ENCODE measurements around the gene TRPM3.
"Not testable (repeated sequence)": the region's sequence is repeated elsewhere in the genome, so short reads cannot be mapped to it uniquely, and the experiment has no call there.

Gene TRPM3

GRCh38 chr9:70629080-70629685 is 492.2 kb downstream of the TRPM3 start:
- DNase-seq (ENCODE audit: low read depth, low spot score); H3K27ac ChIP-seq: not testable (repeated sequence)

- no peak for DNase-seq (ENCODE audit: low read depth, low spot score)
These were observed 496.3 kb downstream of the TRPM3 start for GRCh38 chr9:70625078-70625477.

GRCh38 chr9:70618784-70619183 is 502.6 kb downstream of the TRPM3 start:
- DNase-seq (ENCODE audit: low read depth, low spot score): no peak
- H3K27ac ChIP-seq: no peak overlapping the region

More at GRCh38 chr9:70625078-70625477, 496.3 kb downstream of the TRPM3 start:
- no peak overlapping the region for H3K27ac ChIP-seq

GRCh38 chr9:70617033-70617828 is 504.2 kb downstream of the TRPM3 start:
- no peak for DNase-seq (ENCODE audit: low read depth, low spot score)
- H3K27ac ChIP-seq: no peak overlapping the region

- no peak overlapping the region for H3K27ac ChIP-seq
- DNase-seq (ENCODE audit: low read depth, low spot score): no peak
These were observed 505.0 kb downstream of the TRPM3 start for GRCh38 chr9:70616228-70616990.

GRCh38 chr9:70615464-70616138 is 505.8 kb downstream of the TRPM3 start:
- no peak for DNase-seq (ENCODE audit: low read depth, low spot score)
- H3K27ac ChIP-seq: no peak overlapping the region

- no peak overlapping the region for H3K27ac ChIP-seq
- no peak for DNase-seq (ENCODE audit: low read depth, low spot score)
These were observed 506.5 kb downstream of the TRPM3 start for GRCh38 chr9:70614786-70615463.

GRCh38 chr9:70613024-70613768 is 508.2 kb downstream of the TRPM3 start:
- H3K27ac ChIP-seq: no peak overlapping the region
- DNase-seq (ENCODE audit: low read depth, low spot score): no peak

GRCh38 chr9:70610287-70610644 is 511.2 kb downstream of the TRPM3 start:
- H3K27ac ChIP-seq: no peak overlapping the region
- no peak for DNase-seq (ENCODE audit: low read depth, low spot score)

- DNase-seq (ENCODE audit: low read depth, low spot score): no peak
- no peak overlapping the region for H3K27ac ChIP-seq
These were observed 511.7 kb downstream of the TRPM3 start for GRCh38 chr9:70609542-70610286.

- no peak for DNase-seq (ENCODE audit: low read depth, low spot score)
- no peak overlapping the region for H3K27ac ChIP-seq
These were observed 512.4 kb downstream of the TRPM3 start for GRCh38 chr9:70609011-70609410.

GRCh38 chr9:70607926-70608325 is 513.5 kb downstream of the TRPM3 start:
- no peak overlapping the region for H3K27ac ChIP-seq
- DNase-seq (ENCODE audit: low read depth, low spot score): no peak

- no peak for DNase-seq (ENCODE audit: low read depth, low spot score)
- no peak overlapping the region for H3K27ac ChIP-seq
These were observed 514.1 kb downstream of the TRPM3 start for GRCh38 chr9:70607329-70607728.

- no peak overlapping the region for H3K27ac ChIP-seq
- no peak for DNase-seq (ENCODE audit: low read depth, low spot score)
These were observed 518.4 kb downstream of the TRPM3 start for GRCh38 chr9:70603020-70603411.

GRCh38 chr9:70602321-70603019 is 519.0 kb downstream of the TRPM3 start:
- DNase-seq (ENCODE audit: low read depth, low spot score): peak; percentile 14
- no peak overlapping the region for H3K27ac ChIP-seq

- no peak overlapping the region for H3K27ac ChIP-seq
- DNase-seq (ENCODE audit: low read depth, low spot score): peak; percentile 16
These were observed 520.1 kb downstream of the TRPM3 start for GRCh38 chr9:70601000-70601951.

GRCh38 chr9:70600506-70600905 is 520.9 kb downstream of the TRPM3 start:
- no peak for DNase-seq (ENCODE audit: low read depth, low spot score)

More at GRCh38 chr9:70600506-70600905, 520.9 kb downstream of the TRPM3 start:
- no peak overlapping the region for H3K27ac ChIP-seq

Measured in epithelial cell of prostate (primary cell).